NCI-H128 (cell line): ENCODE measurements around the gene RYR2.

ENCODE experiments used
- DNase-seq: peaks from one replicate; lab custom pipeline; 2025; ENCODE audit not compliant: unreplicated experiment; lab: John Stamatoyannopoulos, UW

Gene RYR2

DNA sequence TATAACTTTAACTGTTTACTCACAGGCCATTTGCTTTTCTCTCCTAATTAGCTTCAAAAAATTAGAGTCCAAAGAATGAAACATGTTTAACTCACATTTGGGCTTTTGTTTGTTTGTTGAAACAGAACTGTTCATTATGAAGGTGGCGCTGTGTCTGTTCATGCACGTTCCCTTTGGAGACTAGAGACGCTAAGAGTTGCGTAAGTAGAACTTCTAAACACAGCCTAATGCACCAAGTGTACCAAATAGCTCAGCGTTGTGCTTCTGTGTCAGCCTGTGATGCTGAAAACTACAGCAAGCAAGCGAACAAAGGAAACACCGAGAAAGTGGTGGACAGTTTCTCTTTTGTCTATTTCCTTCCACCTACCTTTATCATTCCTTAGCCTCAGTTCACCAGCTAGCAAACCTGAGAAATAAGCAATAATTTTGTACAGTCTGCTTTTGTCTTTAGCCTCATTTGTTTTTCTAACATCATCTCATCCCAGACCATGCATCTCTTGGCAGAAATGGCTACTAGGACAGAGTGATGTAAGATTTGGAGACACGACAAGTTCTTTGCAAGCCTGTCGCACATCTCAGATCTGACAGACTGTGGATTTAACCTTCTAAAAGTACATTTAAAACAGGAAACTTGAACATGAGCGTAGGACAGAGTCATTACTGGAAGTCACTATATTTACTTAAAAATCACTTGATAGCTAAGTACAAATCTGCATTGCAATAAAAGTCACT is 375.1 kb downstream of the RYR2 start:
- no peak for DNase-seq

DNA sequence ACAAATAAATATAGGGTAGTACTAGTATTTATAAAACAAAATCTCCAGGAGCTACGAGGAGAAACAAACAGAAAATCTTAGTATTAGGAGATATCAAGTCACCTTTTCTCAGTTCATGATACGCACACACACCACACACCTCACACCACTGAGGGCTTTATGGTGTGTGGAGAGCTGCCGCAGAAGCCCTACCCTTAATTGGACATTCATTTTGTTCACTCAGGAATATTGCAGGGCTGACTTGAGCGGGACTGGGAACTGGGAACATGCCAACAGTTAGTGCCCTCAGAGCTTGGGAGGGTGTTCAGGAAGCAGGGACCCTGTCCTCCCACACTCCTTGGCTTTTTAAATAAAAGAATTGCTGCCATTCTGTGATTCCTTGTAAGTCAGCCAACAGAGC is 386.8 kb downstream of the RYR2 start:
- DNase-seq, result no peak

DNA sequence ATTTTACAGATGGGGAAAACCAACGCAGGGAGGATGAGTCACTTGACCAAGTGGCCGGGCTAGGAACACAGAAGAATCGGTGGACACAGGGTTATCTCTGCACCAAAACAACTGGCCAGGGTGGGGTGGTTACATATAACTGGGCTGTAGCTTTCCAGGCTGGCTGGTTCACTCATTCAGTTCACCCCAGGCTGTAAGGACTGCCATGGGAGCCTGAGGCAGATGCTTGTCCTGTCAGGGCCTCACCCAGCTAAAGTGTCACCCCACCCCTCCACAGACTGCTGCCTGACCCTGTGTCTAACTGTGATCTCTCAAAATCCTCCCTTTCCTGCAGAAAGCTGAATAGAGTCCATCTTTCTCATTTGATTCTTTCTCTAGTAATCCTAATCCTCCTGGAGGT is 387.3 kb downstream of the RYR2 start:
- DNase-seq, result no peak

DNA sequence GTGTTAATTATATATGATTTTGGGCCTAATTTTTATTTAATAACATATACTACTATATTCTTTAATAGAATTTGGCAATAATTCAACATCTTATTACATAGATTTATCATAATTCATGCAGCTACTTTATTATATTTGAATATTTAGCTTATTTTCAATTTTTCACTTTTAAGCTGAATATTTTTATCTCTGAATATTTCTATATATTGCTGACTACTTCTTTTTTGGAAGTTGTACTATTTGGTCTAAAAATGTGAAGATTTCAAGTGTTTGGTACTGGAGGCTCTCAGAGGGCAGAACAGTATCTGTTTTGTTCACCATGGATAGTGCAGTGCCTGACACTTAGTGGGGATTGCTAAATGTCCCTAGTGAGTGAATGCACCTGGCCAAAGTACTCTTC is 389.5 kb downstream of the RYR2 start:
- DNase-seq, result no peak

DNA sequence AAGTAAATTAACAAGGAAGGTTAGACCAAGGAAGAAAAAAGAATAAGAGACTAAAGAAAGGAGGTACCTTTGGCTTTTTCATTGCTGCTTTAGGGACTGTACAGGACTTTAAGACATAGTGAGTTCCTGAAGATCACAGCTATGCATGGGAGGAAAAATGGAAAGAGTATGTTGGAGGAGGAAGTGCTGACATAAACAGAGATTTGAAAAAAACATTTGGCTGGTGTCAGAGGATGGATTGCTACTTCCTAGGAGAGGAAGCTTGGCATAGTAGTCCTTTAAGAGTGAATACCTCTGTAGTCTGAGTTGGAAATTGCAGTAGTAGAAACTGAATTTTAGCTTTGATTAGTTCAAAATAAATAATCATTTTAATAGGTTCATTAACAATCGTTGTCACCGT is 398.4 kb downstream of the RYR2 start:
- DNase-seq, result no peak

DNA sequence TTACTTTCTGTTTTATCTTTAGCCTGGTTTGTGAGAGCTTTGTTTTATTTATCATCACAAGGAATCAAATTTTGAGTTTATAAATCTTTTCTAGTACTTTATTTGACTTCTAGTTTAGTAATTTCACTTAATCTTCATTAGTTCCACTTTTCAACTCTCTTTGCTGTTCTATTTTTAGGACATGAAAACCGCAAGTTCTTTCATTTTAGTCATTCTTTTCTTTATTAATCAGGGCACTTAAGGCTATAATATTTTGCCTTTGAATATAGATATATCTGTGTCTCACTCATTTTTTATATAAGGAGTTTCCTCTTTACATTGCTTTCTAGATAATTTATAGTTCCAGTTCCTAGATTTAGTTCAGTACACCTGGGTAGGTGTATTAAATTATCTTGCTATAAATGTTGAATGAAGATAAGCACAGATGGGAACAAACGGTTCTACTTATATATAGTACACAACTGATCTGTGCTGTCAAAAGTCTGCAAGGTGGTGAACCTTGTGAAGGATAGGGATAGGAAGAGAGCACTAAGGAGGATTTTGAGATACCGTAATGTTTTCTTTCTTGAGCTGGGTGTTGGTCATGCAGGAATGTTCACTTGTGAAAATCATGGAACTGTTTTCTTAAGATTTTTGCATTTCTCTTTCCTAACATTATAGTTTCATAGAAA is 402.3 kb downstream of the RYR2 start:
- no peak for DNase-seq

DNA sequence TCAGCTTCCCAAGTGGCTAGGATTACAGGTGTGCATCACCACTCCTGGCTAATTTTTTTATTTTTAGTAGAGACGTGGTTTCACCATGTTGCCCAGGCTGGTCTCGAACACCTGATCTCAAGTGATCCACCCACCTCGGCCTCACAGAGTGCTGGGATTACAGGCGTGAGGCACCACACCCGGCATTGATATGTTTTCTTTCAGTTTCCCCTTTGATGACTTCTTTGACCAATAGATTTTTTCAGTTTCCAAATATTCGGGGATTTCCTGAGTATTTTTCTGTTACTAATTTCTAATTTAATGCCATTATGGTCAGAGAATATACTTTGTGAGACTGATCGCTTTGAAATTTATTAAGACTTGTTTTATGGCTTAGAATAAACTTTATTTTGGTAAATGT is 406.1 kb downstream of the RYR2 start:
- no peak for DNase-seq

DNA sequence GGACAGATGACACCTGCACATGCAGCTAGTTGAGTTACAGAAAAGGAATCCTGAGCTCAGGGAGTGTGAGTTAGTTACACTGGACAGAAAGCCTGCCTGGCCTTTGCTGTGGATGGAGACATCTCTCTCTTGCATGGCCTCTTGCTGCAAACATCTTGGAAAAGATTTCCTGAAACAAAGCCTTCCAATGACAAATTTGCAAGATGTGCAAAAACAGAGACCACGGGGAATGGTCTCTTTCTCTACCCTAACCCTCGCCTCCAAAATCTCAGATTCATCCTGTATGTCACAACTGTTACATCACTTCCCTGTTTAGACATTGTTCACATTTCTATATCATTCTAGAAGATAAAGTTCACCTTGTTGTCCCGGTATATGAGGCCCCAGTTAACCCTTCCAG is 415.6 kb downstream of the RYR2 start:
- DNase-seq, result no peak

DNA sequence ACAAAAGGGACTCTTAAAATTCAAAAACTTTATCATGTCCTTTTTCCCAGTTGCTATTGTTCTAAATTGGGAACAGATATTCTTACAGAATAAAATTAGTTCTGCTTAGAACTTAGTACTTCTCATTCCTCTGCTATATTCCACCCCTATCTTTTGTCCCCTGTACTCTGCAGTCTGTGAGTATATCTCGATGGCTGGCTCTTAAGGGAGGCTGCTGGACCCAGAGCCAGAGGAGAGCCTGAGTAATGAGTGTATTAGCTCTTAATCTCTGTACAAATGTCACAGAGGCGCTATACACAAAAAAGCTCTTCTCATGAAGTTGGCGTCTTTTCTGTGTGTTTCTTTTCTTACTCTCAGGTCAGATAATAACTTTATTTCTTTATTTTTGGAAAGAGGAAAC is 425.3 kb downstream of the RYR2 start:
- DNase-seq, result no peak

DNA sequence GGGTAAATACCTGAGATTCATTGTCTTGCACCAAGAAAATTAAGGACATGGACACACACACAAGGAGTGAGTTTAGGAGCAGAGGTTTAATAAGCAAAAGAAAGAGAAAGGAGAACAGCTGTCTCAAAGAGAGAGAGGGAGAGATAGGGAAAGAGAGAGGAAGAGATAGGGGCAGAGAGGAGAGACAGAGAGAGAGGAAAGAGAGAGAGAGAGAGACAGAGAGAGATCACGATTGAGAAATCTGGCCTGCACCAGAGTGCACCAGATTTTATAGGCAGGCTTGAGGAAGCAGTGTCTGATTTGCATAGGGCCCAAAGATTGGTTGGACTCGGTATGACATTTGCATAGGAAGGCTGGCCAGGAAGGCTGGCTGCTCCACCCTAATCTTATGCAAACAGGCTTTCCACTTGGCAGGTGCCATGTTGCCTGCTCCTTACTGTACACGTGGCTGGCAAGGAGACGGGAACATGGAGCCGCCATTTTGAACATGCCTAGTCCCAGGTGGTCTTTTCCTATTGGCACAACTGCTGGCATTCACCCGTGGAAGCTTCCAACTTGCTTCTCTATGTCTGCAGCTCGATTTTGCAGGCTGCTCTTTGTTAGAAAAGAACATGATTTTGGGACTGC is 428.8 kb downstream of the RYR2 start:
- no peak for DNase-seq

DNA sequence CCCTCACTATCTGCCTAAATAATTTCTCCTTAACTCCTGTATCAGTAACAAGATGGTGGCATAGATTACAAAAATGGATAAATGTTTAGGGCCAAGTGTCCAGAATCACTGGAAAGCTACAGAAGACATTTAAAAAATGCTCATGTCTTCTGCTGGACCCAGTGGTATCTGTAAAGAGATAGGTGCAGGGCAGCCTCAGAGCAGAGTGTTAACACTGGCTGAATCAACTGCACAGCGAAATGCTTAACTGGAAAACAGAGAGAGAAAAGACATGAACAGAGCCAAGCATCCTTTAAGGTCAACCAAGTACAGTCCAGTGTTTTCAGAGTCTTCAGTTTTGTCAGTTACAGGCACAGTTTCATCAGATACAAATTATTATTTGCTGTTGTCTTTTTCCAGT is 429.4 kb downstream of the RYR2 start:
- no peak for DNase-seq

DNA sequence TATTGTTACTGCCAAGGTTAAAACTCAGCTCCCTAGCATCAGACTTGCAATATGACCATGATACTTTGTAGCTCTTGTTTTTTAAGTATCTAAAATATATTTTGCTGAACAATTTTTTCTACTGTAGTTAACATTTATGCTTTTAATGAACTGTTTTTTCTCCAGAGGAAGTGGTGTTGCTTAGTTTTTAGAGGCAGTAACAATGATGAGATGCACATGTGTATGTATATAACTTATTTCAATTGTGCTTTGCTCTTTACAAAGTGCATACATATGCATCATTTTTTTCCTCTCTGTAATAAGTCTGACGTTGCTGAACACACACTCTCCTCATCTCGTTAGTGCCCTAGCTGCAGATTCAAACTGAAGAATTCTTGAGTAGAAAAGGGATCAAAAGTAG is 430.0 kb downstream of the RYR2 start:
- DNase-seq, result no peak

DNA sequence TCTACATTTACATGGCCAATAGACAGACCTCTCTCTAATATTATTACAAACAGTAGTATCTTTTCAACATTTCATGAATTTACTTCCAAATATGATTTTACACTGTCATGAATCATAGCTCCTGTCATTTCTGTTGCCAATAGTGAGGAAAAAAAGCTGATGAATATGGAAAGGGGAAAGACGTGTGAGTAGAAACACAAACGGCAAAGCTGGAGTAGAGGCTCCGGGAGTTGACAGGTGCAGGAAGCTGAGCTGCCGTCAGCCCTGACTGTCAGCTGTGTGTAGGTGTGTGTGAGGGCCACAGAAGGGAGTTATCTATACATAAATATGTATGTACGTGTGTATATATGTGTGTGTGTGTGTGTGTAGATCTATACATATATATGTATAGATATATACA is 431.9 kb downstream of the RYR2 start:
- no peak for DNase-seq

DNA sequence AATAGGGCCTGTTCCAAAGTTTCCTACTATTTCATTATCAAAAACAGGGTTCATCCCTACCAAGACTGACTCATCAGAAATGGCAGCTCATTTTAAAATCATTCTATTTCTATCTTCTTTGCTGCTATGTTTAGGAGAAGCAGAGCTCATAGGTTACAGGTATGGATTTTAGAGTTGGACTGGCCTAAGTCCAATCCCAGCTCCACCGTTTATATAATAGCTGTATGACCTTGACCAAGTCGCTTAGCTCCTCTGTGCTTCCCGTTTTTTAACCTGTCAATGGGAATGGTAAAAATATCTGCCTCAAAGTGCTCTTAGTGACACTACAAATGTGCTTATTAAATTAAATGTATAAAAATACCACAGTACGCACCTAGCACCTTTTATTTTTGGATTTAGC is 436.1 kb downstream of the RYR2 start:
- no peak for DNase-seq

DNA sequence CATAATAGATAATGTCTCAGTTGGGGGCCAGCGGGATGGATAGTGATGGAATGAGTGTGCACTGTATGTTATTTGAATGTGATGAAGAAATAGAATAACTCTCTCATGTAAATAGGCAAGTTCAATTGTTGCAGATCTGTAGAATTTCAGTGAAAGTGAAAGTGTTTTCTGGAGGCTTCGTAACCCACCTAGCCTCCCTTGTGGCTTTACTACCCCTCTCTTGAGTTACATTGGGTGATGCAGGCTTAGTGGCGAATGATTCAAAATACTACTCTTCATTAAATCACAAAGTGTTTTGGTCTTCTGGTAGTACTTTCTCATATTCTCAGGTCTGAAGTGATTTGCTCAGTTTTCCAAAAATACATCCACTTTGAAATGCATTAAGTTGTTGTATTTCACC is 436.9 kb downstream of the RYR2 start:
- DNase-seq, result no peak

DNA sequence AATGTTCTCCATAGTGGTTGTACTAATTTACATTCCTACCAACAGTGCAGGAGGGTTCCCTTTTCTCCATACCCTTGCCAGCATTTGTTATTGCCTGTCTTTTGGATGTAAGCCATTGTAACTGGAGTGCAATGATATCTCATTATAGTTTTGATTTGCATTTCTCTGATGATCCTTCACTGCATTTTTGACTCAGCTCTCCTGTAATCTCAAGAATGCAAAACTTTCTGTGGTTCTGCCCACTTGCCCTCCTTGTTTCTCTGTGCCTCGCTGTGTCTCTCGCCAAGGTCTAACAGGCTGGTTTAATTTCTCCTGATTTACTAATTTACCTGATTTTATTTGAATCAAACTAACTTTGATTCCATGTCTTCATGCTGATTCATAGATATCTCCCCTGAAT is 440.8 kb downstream of the RYR2 start:
- DNase-seq, result no peak

DNA sequence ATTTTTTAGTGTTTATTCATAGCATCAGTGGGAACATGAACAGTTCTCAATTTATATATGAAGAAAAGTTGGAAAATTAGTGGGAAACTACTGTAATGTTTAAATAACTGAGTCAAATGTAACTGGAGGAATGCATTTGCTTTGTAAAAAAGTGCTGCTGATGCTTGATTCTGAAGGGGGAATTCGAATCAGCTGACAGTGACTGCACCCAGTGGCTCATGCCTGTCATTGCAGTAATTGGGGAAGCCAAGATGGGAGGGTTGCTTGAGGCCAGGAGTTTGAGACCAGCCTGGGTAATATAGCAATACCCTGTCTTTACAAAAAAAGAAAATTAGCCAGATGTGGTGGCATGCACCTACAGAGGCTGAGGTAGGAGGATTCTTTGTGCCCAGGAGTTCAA is 450.4 kb downstream of the RYR2 start:
- DNase-seq, result no peak

DNA sequence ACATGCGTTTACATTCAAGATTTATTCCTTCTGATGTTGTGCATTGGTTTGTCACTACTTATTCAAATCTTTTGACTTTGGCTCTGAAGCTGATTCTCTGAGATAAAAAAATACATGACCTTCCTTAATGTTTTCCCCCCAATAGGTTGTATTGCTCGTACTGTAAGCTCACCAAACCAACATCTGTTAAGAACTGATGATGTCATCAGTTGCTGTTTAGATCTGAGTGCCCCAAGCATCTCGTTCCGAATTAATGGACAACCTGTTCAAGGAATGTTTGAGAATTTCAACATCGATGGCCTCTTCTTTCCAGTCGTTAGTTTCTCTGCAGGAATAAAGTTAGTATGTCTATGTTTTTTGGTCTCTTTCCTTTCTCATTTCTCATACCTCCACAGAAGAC is 458.6 kb downstream of the RYR2 start:
- DNase-seq, result no peak

DNA sequence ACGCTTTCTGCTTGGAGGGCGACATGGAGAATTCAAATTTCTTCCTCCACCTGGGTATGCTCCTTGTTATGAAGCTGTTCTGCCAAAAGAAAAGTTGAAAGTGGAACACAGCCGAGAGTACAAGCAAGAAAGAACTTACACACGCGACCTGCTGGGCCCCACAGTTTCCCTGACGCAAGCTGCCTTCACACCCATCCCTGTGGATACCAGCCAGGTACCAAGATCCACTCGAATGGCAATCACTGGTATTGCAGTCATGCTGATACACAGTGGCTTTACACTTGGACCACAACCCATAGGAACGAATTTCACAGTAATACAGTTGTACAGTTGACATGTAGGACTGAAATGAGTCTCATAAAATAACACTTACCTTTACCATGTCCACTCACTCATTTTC is 461.3 kb downstream of the RYR2 start:
- DNase-seq, result no peak

DNA sequence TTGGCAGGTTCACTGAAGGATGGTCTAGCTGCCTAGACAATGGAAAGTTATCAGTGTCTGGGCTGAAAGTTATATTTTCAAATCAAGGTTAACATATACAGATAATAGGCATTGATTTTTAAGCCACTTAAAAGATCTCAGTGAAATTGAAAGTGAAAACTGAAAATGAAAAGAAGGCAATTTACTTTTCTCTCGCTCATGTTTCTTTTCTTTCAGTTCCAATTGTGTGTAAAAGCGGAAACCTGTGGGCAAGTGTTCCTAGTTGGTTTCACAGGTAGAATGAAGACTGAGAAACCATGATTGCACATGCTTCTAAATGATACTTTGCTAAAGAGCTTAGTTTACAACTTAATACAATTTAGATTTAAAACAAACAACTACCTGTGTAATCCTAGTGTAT is 465.0 kb downstream of the RYR2 start:
- DNase-seq, result no peak

DNA sequence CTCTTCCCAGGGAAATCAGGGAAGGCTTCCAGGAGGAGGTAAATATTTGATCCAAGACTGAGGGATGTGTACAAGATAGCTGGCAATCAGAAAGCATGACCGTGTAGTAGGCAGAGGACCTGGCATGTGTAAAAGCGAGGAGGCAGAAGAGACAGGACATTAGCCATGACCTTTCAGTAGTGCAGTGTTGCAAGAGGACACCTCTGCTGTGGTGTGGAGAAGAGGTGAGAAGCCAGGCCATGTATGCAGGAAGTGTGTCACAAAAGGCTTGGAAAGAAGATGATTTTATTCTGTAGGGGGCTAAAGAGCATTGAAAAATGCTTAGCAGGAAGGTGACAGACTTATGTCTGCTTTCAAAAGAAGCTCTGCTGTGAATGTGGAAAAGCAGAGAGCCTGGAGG is 467.8 kb downstream of the RYR2 start:
- DNase-seq, result no peak

DNA sequence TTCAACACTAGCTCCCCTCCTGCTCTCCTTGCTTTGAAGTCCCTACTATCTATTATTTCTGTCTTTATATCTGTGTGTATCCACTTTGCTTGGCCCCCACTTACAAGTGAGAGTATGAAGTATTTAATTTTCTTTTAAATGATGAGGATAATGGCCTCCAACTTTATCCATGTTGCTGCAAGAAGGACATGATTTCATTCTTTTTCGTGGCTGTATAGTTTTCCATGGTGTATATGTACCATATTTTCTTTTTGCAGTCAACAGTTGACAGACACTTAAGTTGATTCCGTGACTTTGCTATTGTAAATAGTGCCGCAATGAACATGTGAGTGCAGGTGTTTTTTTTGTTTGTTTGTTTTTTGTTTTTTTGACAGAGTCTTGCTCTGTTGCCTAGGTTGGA is 483.1 kb downstream of the RYR2 start:
- no peak for DNase-seq

DNA sequence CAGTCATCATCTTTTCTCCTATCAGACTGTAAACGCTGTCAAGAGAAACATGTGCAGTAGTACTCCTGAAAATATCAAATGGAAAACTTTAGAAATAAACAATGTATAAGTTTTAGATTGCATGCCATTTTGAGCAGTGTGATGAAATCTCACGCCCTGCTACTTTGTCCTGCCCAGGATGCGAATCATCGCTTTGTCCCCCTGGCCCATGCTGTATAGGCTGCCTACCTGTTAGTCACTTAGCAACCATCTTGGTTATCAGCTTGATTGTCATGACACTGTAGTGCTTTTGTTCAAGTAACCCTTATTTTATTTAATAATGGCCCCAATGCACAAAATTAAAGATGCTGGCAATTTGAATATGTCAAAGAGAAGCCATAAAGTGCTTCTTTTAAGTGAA is 485.8 kb downstream of the RYR2 start:
- no peak for DNase-seq
